ENCODE measurements around the gene RCHY1. TPM values are rescaled to one million over a fixed set of nuclear protein-coding genes. Genes with fewer than 3 reads are reported as not detected.
"Not testable (repeated sequence)": the region's sequence is repeated elsewhere in the genome, so short reads cannot be mapped to it uniquely, and the experiment has no call there.

RCHY1 gene
- total RNA-seq, 1 donor from 2014 or later: 18.7 TPM

GRCh38 chr4:75533339-75533887 is 19.2 kb upstream of the RCHY1 start:
- H3K27me3 Mint-ChIP-seq (ENCODE audit: low read depth); H3K4me3 Mint-ChIP-seq (ENCODE audit: unreplicated experiment); H3K4me1 Mint-ChIP-seq (ENCODE audit: low read depth); DNase-seq (ENCODE audit: low spot score); H3K27ac Mint-ChIP-seq (ENCODE audit: unreplicated experiment): not testable (repeated sequence)
- peaks cover 34% of the 10 kb centered on the region for H3K36me3 Mint-ChIP-seq (ENCODE audit: low read depth)
- peaks cover 34% of the 10 kb centered on the region for H3K9me3 Mint-ChIP-seq (ENCODE audit: low read depth)

- peaks cover 36% of the 10 kb centered on the region for H3K36me3 Mint-ChIP-seq (ENCODE audit: low read depth)
- H3K4me1 Mint-ChIP-seq (ENCODE audit: low read depth): not testable (repeated sequence)
Measured at GRCh38 chr4:75531536-75532143, 17.4 kb upstream of the RCHY1 start.

GRCh38 chr4:75530556-75531322 is 16.5 kb upstream of the RCHY1 start:
- Mint-ChIP-seq H3K27ac (ENCODE audit: unreplicated experiment) (no peak overlapping the region), H3K27me3 (ENCODE audit: low read depth) (no peaks in the 10 kb centered on the region), H3K9me3 (ENCODE audit: low read depth) (peaks cover 27% of the 10 kb centered on the region), H3K4me3 (ENCODE audit: unreplicated experiment) (no peak overlapping the region), H3K4me1 (ENCODE audit: low read depth) (no peaks in the 10 kb centered on the region), H3K36me3 (ENCODE audit: low read depth) (peaks cover 39% of the 10 kb centered on the region)
- no peak for TF ChIP-seq CTCF (IDR thresholded peaks at IDR 0.05)
- DNase-seq (ENCODE audit: low spot score): no peak

More at GRCh38 chr4:75531536-75532143, 17.4 kb upstream of the RCHY1 start:
- not testable (repeated sequence) for DNase-seq (ENCODE audit: low spot score); H3K4me3 Mint-ChIP-seq (ENCODE audit: unreplicated experiment); H3K27ac Mint-ChIP-seq (ENCODE audit: unreplicated experiment); H3K27me3 Mint-ChIP-seq (ENCODE audit: low read depth)
- peaks cover 29% of the 10 kb centered on the region for H3K9me3 Mint-ChIP-seq (ENCODE audit: low read depth)

GRCh38 chr4:75527482-75527881 is 13.3 kb upstream of the RCHY1 start:
- no peak for DNase-seq (ENCODE audit: low spot score)
- Mint-ChIP-seq H3K27ac (ENCODE audit: unreplicated experiment) (no peak overlapping the region), H3K4me1 (ENCODE audit: low read depth) (no peaks in the 10 kb centered on the region), H3K27me3 (ENCODE audit: low read depth) (no peaks in the 10 kb centered on the region), H3K4me3 (ENCODE audit: unreplicated experiment) (no peak overlapping the region), H3K36me3 (ENCODE audit: low read depth) (peaks cover 36% of the 10 kb centered on the region), H3K9me3 (ENCODE audit: low read depth) (peaks cover 16% of the 10 kb centered on the region)
- no peak for TF ChIP-seq CTCF (IDR thresholded peaks at IDR 0.05)

- no peak for DNase-seq (ENCODE audit: low spot score)
- H3K27ac Mint-ChIP-seq (ENCODE audit: unreplicated experiment): no peak overlapping the region
- TF ChIP-seq CTCF (IDR thresholded peaks at IDR 0.05): no peak
- H3K27me3 Mint-ChIP-seq (ENCODE audit: low read depth): no peaks in the 10 kb centered on the region
- peaks cover 23% of the 10 kb centered on the region for H3K36me3 Mint-ChIP-seq (ENCODE audit: low read depth)
- no peak overlapping the region for H3K4me3 Mint-ChIP-seq (ENCODE audit: unreplicated experiment)
- peaks cover 3% of the 10 kb centered on the region for H3K4me1 Mint-ChIP-seq (ENCODE audit: low read depth)
- peaks cover 3% of the 10 kb centered on the region for H3K9me3 Mint-ChIP-seq (ENCODE audit: low read depth)
Measured at GRCh38 chr4:75525910-75526309, 11.7 kb upstream of the RCHY1 start.

- H3K36me3 Mint-ChIP-seq (ENCODE audit: low read depth): peaks cover 23% of the 10 kb centered on the region
- H3K4me3 Mint-ChIP-seq (ENCODE audit: unreplicated experiment): no peak overlapping the region
- no peaks in the 10 kb centered on the region for H3K9me3 Mint-ChIP-seq (ENCODE audit: low read depth)
- DNase-seq (ENCODE audit: low spot score): no peak
- no peak for TF ChIP-seq CTCF (IDR thresholded peaks at IDR 0.05)
- peaks cover 7% of the 10 kb centered on the region for H3K4me1 Mint-ChIP-seq (ENCODE audit: low read depth)
- peak overlapping the region; percentile 22 for H3K27ac Mint-ChIP-seq (ENCODE audit: unreplicated experiment)
- H3K27me3 Mint-ChIP-seq (ENCODE audit: low read depth): no peaks in the 10 kb centered on the region
Measured at GRCh38 chr4:75525086-75525485, 10.9 kb upstream of the RCHY1 start.

GRCh38 chr4:75519452-75519851 is 5.2 kb upstream of the RCHY1 start:
- H3K27me3 Mint-ChIP-seq (ENCODE audit: low read depth); H3K4me3 Mint-ChIP-seq (ENCODE audit: unreplicated experiment); DNase-seq (ENCODE audit: low spot score); H3K9me3 Mint-ChIP-seq (ENCODE audit: low read depth); H3K27ac Mint-ChIP-seq (ENCODE audit: unreplicated experiment): not testable (repeated sequence)
- peaks cover 29% of the 10 kb centered on the region for H3K36me3 Mint-ChIP-seq (ENCODE audit: low read depth)
- peaks cover 23% of the 10 kb centered on the region for H3K4me1 Mint-ChIP-seq (ENCODE audit: low read depth)
